Measurements from ENCODE around the gene SNRPA. TPM values are rescaled to one million over a fixed set of nuclear protein-coding genes. Genes with fewer than 3 reads are reported as not detected.

SNRPA gene
- total RNA-seq, 2 experiments from 2014 or later, result 245 to 465 TPM

DNA sequence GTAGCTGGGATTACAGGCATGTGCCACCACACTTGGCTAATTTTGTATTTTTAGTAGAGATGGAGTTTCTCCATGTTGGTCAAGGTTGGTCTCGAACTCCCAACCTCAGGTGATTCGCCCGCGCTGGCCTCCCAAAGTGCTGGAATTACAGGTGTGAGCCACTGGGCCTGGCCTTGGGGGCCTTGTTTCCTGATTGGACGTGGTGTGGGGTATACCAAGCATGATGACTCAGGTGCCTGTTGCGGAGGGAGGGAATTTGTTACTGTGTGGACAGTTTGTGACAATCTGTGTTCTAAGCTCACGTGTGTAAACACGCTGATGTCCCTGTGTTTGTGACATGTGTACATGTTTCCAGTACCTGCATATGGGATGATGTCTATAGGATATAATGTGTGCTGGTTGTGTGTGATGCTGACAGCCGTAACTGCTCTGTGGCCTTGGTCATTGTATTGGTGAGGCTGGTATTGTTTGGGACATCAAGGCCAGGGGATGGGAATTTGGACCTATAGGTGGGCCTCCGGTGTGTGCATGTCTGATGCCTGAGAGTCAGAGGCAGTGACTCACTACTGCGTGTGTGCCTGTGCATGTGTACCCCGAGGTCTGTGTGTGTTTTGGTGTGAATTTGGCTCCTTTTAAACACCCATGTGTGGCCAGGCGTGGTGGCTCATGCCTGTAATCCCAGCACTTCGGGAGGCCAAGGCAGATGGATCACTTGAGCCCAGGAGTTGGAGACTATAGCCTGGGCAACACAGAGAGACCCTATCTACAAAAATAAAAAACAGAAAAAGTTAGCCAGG lies 46.4 kb downstream of the SNRPA start:
- Mint-ChIP-seq H3K9me3 (ENCODE audit: low read depth) (no peaks in the 10 kb centered on the region), H3K27ac (peak overlapping the region; percentile 97), H3K4me3 (peak overlapping the region; percentile 91), H3K27me3 (no peaks in the 10 kb centered on the region), H3K36me3 (ENCODE audit: low read depth) (peaks cover 18% of the 10 kb centered on the region), H3K4me1 (peaks cover 46% of the 10 kb centered on the region)
- ChIA-PET CTCF (interaction anchor here (1.1 to 4.3 kb wide), 6 partner anchors 9 to 135 kb away, joined by 3 to 47 read pairs (median 4); partner anchors contain the start of gene RAB4B), POLR2A (interaction anchor here (0.6 to 1.8 kb wide), 6 partner anchors 9 to 829 kb away, joined by 3 to 25 read pairs (median 7); partner anchors contain the start of genes ACTMAP, RAB4B and SNRPA)
- no peak for ATAC-seq
- intact Hi-C loops (cut with DNase I, micrococcal nuclease), result loop anchor here (5.0 to 10.0 kb wide), 3 partner anchors 370 to 1065 kb away; partner anchors contain the start of genes AKT2 (in 1 of the 2), RPS19 (in 1 of the 2) and SERTAD1 (in 1 of the 2)
- no peak for DNase-seq

DNA sequence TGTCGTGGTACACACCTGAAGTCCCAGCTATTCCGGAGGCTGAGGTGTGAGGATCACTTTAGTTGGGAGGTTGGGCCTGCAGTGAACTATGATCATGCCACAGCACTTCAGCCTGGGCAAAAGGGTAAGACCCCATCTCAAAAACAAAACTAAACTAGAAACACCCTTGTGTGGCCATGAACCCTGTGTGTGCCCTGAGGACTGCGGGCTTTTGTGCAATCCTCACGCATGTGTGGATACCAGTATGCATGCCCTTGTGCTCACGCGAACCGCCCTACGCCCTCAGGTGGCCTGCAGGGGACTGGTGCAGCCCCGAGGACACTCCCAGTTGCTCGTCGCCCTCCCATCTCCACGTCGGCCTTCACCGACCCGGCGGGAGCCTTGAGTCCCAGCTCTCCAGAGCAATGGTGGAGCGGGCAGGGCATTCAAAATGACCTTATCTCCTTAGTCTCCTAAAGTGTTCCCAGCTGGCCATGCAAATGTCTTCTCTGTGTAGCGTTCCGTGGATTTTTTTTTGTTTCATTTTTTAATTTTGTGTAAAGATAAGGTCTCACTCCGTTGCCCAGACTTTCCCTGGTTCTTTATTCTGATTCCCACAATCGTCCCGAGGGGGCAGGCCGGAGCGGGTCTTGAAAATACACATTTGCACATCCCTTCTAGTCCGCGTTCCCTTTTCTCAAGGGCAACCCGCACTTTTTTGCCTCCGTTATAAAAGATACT lies 47.1 kb downstream of the SNRPA start:
- intact Hi-C loops (cut with DNase I, micrococcal nuclease), result loop anchor here (1.0 to 10.0 kb wide), 15 partner anchors 20 to 1064 kb away; partner anchors contain the start of genes COQ8B (in 2 of the 2), RAB4B (in 2 of the 2), SNRPA (in 2 of the 2) and AKT2 (in 1 of the 2)
- H3K27me3 Mint-ChIP-seq, result no peaks in the 10 kb centered on the region
- no peaks in the 10 kb centered on the region for H3K9me3 Mint-ChIP-seq (ENCODE audit: low read depth)
- ATAC-seq, result peak; percentile 41
- H3K27ac Mint-ChIP-seq, result peak overlapping the region; percentile 97
- CTCF ChIA-PET, result interaction anchor here (0.6 to 4.3 kb wide), 8 partner anchors 8 to 136 kb away, joined by 3 to 47 read pairs (median 4); partner anchors contain the start of gene RAB4B
- POLR2A ChIA-PET, result interaction anchor here (0.5 to 1.8 kb wide), 8 partner anchors 9 to 829 kb away, joined by 3 to 25 read pairs (median 6); partner anchors contain the start of genes ACTMAP, COQ8B, ITPKC and RAB4B
- H3K36me3 Mint-ChIP-seq (ENCODE audit: low read depth), result peaks cover 18% of the 10 kb centered on the region
- DNase-seq, result peak; percentile 82
- peaks cover 46% of the 10 kb centered on the region for H3K4me1 Mint-ChIP-seq
- H3K4me3 Mint-ChIP-seq, result peak overlapping the region; percentile 91

DNA sequence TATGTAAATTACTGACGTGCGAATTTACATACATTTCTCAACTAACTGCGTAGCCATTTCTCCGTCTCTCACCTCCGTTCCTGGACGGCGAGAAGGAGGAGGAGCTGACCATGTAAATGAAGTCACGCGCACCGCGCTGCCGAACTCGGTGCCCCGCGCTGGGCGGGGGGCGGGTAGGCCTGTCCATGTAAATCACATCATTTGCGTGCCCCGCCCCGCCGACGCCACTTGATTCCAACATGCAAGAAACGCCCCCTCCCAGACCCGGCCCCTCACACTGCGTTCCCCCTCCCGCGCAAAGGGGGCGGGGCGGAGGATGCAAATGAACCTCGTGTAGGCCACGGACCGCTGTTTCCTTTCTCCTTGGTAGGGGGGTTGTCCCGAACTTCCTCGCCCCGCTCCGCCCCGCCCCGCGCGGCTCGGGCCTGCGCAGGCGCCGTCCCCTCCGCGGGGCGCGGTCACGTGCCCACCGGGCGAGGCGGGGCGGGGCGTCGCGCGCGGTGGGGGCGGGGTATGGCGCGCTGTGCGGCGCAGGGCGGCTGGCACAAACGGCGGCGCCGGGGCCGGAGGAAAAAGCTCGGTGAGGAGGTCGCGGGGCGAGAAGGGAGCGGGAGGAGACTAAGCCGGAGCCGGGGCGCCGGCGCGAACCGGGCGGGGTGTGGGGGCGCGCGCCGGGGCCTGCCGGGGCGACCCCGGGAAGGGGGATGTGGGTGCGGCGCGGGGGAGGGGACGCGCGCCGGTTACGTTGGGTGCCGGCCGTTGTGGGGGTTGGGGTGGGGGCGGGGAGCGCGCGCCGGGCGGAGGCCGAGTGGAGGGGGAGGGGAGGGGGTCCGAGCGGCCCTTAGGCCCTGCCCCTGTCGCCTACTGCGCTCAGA lies 47.9 kb downstream of the SNRPA start, which contains the start of gene EGLN2:
TSS of gene EGLN2 (plus strand) at position 509 of the 875 bp plus-strand sequence. CDS start 1,382 bp downstream, outside the sequence.
- intact Hi-C loops (cut with DNase I, micrococcal nuclease), result loop anchor here (1.0 to 10.0 kb wide), 16 partner anchors 21 to 1063 kb away; partner anchors contain the start of genes COQ8B (in 2 of the 2), NUMBL (in 2 of the 2), RAB4B (in 2 of the 2) and SNRPA (in 2 of the 2)
- Mint-ChIP-seq H3K36me3 (ENCODE audit: low read depth) (peaks cover 22% of the 10 kb centered on the region), H3K4me3 (peak within 1 kb of the TSS; percentile 91), H3K9me3 (ENCODE audit: low read depth) (no peaks in the 10 kb centered on the region), H3K27ac (peak within 1 kb of the TSS; percentile 97), H3K4me1 (peaks cover 54% of the 10 kb centered on the region), H3K27me3 (no peaks in the 10 kb centered on the region)
- POLR2A ChIA-PET, result interaction anchor here (0.5 to 1.8 kb wide), 8 partner anchors 8 to 139 kb away, joined by 3 to 25 read pairs (median 6); partner anchors contain the start of genes ACTMAP, COQ8B, ITPKC and RAB4B
- ATAC-seq (peak; percentile 85), DNase-seq (peak; percentile 100)
- CTCF ChIA-PET, result interaction anchor here (0.6 to 4.3 kb wide), 8 partner anchors 8 to 136 kb away, joined by 3 to 47 read pairs (median 4); partner anchors contain the start of genes ACTMAP, RAB4B and SNRPA

DNA sequence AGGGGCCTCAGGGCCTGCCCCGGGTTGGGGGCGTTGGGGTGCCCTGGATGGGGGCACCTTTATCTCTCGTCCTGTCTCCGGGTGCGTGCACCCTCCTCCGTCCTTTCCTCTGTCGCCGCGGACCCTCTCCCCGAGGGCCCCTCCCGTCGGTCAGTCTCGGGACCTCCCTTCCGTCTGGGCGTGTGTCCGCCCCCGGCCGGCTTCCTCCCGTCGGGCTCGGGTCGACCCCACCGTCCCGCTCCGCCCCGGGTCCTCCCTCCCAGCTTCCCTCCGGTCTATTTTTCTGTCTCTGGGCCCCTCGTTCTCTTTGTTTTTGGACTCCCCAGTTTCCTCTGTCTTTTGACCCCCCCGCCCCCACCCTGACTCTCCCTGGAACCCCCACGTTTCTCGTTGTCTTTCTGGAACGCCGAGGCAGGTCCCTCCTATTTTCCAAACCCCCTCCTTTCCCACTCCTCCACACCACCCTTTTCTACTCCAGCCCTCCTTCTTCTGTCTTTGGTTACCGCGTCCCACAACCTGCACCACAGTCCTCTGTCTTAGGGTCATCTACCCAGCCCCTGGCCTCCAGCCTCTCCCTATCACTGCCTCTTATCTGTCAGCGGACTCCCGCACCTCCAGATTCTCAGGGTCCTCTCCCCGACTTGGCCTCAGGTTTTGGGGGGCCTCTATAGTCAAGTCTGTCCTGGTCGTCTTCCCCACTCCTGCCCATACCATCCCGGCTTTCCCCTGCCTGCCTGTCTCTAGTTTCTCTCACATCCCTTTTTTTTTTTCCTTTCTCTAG lies 48.7 kb downstream of the SNRPA start:
- Mint-ChIP-seq H3K4me1 (peaks cover 62% of the 10 kb centered on the region), H3K4me3 (peak overlapping the region; percentile 91), H3K27ac (peak overlapping the region; percentile 88), H3K9me3 (ENCODE audit: low read depth) (no peaks in the 10 kb centered on the region), H3K27me3 (no peaks in the 10 kb centered on the region), H3K36me3 (ENCODE audit: low read depth) (peaks cover 28% of the 10 kb centered on the region)
- ChIA-PET POLR2A (interaction anchor here (1.1 to 1.8 kb wide), 3 partner anchors 21 to 83 kb away, joined by 3 to 25 read pairs (median 6); partner anchors contain the start of genes COQ8B, ITPKC and RAB4B), CTCF (interaction anchor here (1.1 to 4.3 kb wide), 3 partner anchors 19 to 137 kb away, joined by 3 to 47 read pairs (median 12); partner anchors contain the start of gene RAB4B)
- intact Hi-C loops (cut with DNase I, micrococcal nuclease), result loop anchor here (1.0 to 10.0 kb wide), 11 partner anchors 83 to 1063 kb away; partner anchors contain the start of genes AKT2 (in 1 of the 2), CCDC97 (in 1 of the 2), COQ8B (in 1 of the 2) and DYRK1B (in 1 of the 2)
- ATAC-seq (no peak), DNase-seq (peak; percentile 50)

DNA sequence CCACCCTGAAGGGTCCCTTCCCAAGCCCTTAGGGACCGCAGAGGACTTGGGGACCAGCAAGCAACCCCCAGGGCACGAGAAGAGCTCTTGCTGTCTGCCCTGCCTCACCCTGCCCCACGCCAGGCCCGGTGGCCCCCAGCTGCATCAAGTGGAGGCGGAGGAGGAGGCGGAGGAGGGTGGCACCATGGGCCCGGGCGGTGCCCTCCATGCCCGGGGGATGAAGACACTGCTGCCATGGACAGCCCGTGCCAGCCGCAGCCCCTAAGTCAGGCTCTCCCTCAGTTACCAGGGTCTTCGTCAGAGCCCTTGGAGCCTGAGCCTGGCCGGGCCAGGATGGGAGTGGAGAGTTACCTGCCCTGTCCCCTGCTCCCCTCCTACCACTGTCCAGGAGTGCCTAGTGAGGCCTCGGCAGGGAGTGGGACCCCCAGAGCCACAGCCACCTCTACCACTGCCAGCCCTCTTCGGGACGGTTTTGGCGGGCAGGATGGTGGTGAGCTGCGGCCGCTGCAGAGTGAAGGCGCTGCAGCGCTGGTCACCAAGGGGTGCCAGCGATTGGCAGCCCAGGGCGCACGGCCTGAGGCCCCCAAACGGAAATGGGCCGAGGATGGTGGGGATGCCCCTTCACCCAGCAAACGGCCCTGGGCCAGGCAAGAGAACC lies 49.5 kb downstream of the SNRPA start:
- ChIA-PET POLR2A (interaction anchor here (1.1 kb wide), 1 partner anchor 22 kb away, joined by 3 read pairs; no protein-coding TSS in a partner anchor), CTCF (no interaction called here)
- peaks cover 69% of the 10 kb centered on the region for H3K4me1 Mint-ChIP-seq
- H3K4me3 Mint-ChIP-seq, result peak overlapping the region; percentile 91
- intact Hi-C loops (cut with DNase I, micrococcal nuclease), result loop anchor here in 1 of 2 experiments (5.0 kb wide), 1 partner anchor 968 kb away; the partner anchor contains the start of gene DYRK1B
- H3K36me3 Mint-ChIP-seq (ENCODE audit: low read depth), result peaks cover 31% of the 10 kb centered on the region
- no peaks in the 10 kb centered on the region for H3K27me3 Mint-ChIP-seq
- ATAC-seq (no peak), DNase-seq (no peak)
- H3K27ac Mint-ChIP-seq, result peak overlapping the region; percentile 88
- H3K9me3 Mint-ChIP-seq (ENCODE audit: low read depth), result no peaks in the 10 kb centered on the region

DNA sequence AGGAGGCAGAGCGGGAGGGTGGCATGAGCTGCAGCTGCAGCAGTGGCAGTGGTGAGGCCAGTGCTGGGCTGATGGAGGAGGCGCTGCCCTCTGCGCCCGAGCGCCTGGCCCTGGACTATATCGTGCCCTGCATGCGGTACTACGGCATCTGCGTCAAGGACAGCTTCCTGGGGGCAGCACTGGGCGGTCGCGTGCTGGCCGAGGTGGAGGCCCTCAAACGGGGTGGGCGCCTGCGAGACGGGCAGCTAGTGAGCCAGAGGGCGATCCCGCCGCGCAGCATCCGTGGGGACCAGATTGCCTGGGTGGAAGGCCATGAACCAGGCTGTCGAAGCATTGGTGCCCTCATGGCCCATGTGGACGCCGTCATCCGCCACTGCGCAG lies 50.0 kb downstream of the SNRPA start:
- intact Hi-C loops (cut with DNase I, micrococcal nuclease), result loop anchor here in 1 of 2 experiments (5.0 kb wide), 1 partner anchor 969 kb away; the partner anchor contains the start of gene DYRK1B
- H3K9me3 Mint-ChIP-seq (ENCODE audit: low read depth), result no peaks in the 10 kb centered on the region
- peak overlapping the region; percentile 91 for H3K4me3 Mint-ChIP-seq
- CTCF ChIA-PET, result interaction anchor here (1.1 kb wide), 1 partner anchor 23 kb away, joined by 3 read pairs; the partner anchor contains the start of gene RAB4B
- no peak overlapping the region for H3K27ac Mint-ChIP-seq
- H3K27me3 Mint-ChIP-seq, result no peaks in the 10 kb centered on the region
- H3K36me3 Mint-ChIP-seq (ENCODE audit: low read depth), result peaks cover 31% of the 10 kb centered on the region
- no peak for DNase-seq
- no peak for ATAC-seq
- H3K4me1 Mint-ChIP-seq, result peaks cover 74% of the 10 kb centered on the region
- POLR2A ChIA-PET, result interaction anchor here (1.1 kb wide), 1 partner anchor 22 kb away, joined by 3 read pairs; no protein-coding TSS in a partner anchor

DNA sequence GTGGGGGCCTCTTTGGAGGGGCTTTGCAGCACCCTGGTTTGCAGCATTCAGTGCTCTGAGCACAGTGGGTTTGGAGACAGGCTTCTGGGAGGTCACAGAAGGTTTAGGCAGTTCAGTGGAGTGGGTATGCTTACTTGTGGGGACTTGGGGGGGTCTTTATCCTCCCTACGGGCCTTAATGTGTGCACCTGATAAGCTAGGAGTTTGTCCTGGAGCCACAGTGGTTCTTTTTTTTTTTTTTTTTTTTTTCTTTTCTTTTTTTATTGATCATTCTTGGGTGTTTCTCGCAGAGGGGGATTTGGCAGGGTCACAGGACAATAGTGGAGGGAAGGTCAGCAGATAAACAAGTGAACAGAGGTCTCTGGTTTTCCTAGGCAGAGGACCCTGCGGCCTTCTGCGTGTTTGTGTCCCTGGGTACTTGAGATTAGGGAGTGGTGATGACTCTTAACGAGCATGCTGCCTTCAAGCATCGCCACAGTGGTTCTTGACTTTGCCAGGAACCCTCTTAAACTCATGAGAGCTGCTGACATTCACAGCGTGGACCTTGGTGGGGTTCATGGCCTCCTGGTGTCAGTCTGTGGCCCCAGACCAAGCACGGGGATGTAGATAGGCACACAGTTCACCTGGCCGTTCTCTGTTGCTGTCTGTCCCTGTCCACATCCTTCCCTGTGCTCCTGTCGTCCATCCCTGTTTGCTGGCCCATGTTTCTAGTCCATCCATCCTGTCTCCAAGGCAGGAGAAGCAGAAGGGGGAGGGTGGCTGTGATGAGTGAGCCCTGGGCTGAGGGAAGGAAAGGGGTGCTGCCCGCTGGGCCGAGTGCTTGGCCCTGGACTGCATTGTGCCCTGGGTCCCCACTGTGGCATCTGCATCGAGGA lies 50.7 kb downstream of the SNRPA start:
- POLR2A ChIA-PET, result no interaction called here
- intact Hi-C loops (cut with DNase I, micrococcal nuclease), result loop anchor here in 1 of 2 experiments (5.0 kb wide), 1 partner anchor 969 kb away; the partner anchor contains the start of gene DYRK1B
- H3K36me3 Mint-ChIP-seq (ENCODE audit: low read depth), result peaks cover 32% of the 10 kb centered on the region
- DNase-seq (no peak), ATAC-seq (no peak)
- CTCF ChIA-PET, result interaction anchor here (1.1 kb wide), 1 partner anchor 24 kb away, joined by 3 read pairs; the partner anchor contains the start of gene RAB4B
- no peaks in the 10 kb centered on the region for H3K27me3 Mint-ChIP-seq
- peak overlapping the region; percentile 91 for H3K4me3 Mint-ChIP-seq
- peak overlapping the region; percentile 93 for H3K27ac Mint-ChIP-seq
- peaks cover 80% of the 10 kb centered on the region for H3K4me1 Mint-ChIP-seq
- H3K9me3 Mint-ChIP-seq (ENCODE audit: low read depth), result no peaks in the 10 kb centered on the region
